H1 (cell line): ENCODE data around the gene TRIM65. TPM values are rescaled to one million over a fixed set of nuclear protein-coding genes. Genes with fewer than 3 reads are reported as not detected.

Experiments used
- BCL11A ChIP-seq, 2 experiments: IDR thresholded peaks; one replicate each; pipeline ENCODE4 v1.6.1; 2011; ENCODE audit warnings: low read depth in 2 of 2, low read length in 2 of 2, mild to moderate bottlenecking in 2 of 2
- CTCF ChIP-seq, 3 experiments: IDR thresholded peaks; 1 replicate in 2 of 3; 2 replicates in 1 of 3; pipeline versions ENCODE4 v1.5.1 to v1.6.1; 2011; ENCODE audit warnings: low read length in 3 of 3, mild to moderate bottlenecking in 3 of 3, inconsistent platforms in 2 of 3, low read depth in 1 of 3, moderate library complexity in 1 of 3; ENCODE audit not compliant: insufficient read depth in 1 of 3; ENCODE audit errors: control extremely low read depth in 1 of 3
- HDAC2 ChIP-seq, 2 experiments: fragments of 300-600 bp in 1 of 2; sonication (generic) in 1 of 2; IDR thresholded peaks; 2 replicates each; pipeline ENCODE4 v1.6.1; 2011 to 2012; ENCODE audit warnings: low read depth in 2 of 2, low read length in 2 of 2, mild to moderate bottlenecking in 2 of 2, moderate library complexity in 2 of 2, borderline replicate concordance in 1 of 2, inconsistent platforms in 1 of 2
- NRF1 ChIP-seq: IDR thresholded peaks from 2 replicates; pipeline ENCODE4 v1.6.1; 2011; ENCODE audit warnings: mild to moderate bottlenecking, low read depth, low read length, improper control_type of control experiment
- SP1 ChIP-seq: IDR thresholded peaks from 2 replicates; pipeline ENCODE4 v1.6.1; 2011; ENCODE audit warnings: low read depth, low read length
- TAF7 ChIP-seq: optimal IDR thresholded peaks from 2 replicates; pipeline ENCODE3; 2011; ENCODE audit warnings: low read depth, mild to moderate bottlenecking, inconsistent platforms, low read length, moderate library complexity, borderline replicate concordance
- YY1 ChIP-seq: IDR thresholded peaks from 2 replicates; pipeline ENCODE4 v1.6.1; 2011; ENCODE audit warnings: low read depth, mild to moderate bottlenecking, low read length
- polyA plus RNA-seq, 7 experiments: library from polyadenylated mRNA; depleted of rRNA in 3 of 7; stranded (reverse) in 5 of 7; unstranded in 2 of 7; fragments of >200 nt in 5 of 7; fragments of 200-250 nt in 2 of 7; gene quantifications; 1 replicate in 5 of 7; 2 replicates in 1 of 7; 4 replicates in 1 of 7; pipeline versions ENCODE4 v1.2.1 to v1.2.3, GENCODE V29; 2011 to 2013; ENCODE audit warnings: missing spikeins in 2 of 7, mixed read lengths in 2 of 7
- total RNA-seq: library from RNA; stranded (reverse); fragmentation: NEBNext Ultra II Directional; extraction: Animal tissue kit (Norgen Biotek cat#: 25700); gene quantifications from 2 replicates; pipeline ENCODE4 v1.2.1, GENCODE V29; 2021
- TF ChIP-seq, protein P1 (sequence below): IDR thresholded peaks from 2 replicates; pipeline ENCODE4 v1.6.1; 2012; ENCODE audit warnings: low read length, inconsistent platforms

TRIM65 gene
- total and polyA plus RNA-seq, 2 of the 8 experiments (the other 6 are each of a cell fraction or from before 2014, with no cell fraction given): 21.2 to 48.6 TPM

- peak in 1 of 3 experiments; percentile 1; a peak in 1 of 4 replicates for TF ChIP-seq CTCF (IDR thresholded peaks at IDR 0.05; ENCODE audit: control extremely low read depth in 1 of 3, insufficient read depth in 1 of 3, low read depth in 1 of 3, low read length in 3 of 3)
- no peak for TF ChIP-seq NRF1
- TF ChIP-seq BCL11A (IDR thresholded peaks at IDR 0.05; ENCODE audit: low read depth in 2 of 2, low read length in 2 of 2): no peak
- TF ChIP-seq, protein P1, sequence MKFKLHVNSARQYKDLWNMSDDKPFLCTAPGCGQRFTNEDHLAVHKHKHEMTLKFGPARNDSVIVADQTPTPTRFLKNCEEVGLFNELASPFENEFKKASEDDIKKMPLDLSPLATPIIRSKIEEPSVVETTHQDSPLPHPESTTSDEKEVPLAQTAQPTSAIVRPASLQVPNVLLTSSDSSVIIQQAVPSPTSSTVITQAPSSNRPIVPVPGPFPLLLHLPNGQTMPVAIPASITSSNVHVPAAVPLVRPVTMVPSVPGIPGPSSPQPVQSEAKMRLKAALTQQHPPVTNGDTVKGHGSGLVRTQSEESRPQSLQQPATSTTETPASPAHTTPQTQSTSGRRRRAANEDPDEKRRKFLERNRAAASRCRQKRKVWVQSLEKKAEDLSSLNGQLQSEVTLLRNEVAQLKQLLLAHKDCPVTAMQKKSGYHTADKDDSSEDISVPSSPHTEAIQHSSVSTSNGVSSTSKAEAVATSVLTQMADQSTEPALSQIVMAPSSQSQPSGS: no peak
- no peak for TF ChIP-seq SP1
- TF ChIP-seq YY1: no peak; the same call in 1 of the 2 replicates
- TF ChIP-seq TAF7: no peak
- TF ChIP-seq HDAC2 (IDR thresholded peaks at IDR 0.05; ENCODE audit: borderline replicate concordance in 1 of 2, low read depth in 2 of 2, low read length in 2 of 2): 0 out of 4 replicates have a peak, but pooled peaks of 1 of the 2 experiments have one; percentile 23
Observed at GRCh38 chr17:75854881-75855309, 41.9 kb downstream of the TRIM65 start (continued).
